Measurements from ENCODE around the gene SOX12. TPM values are rescaled to one million over a fixed set of nuclear protein-coding genes. Genes with fewer than 3 reads are reported as not detected.

SOX12 gene
- total and polyA plus RNA-seq, 4 experiments from 2014 or later = 0.08 to 5.0 (median 2.7) TPM

DNA sequence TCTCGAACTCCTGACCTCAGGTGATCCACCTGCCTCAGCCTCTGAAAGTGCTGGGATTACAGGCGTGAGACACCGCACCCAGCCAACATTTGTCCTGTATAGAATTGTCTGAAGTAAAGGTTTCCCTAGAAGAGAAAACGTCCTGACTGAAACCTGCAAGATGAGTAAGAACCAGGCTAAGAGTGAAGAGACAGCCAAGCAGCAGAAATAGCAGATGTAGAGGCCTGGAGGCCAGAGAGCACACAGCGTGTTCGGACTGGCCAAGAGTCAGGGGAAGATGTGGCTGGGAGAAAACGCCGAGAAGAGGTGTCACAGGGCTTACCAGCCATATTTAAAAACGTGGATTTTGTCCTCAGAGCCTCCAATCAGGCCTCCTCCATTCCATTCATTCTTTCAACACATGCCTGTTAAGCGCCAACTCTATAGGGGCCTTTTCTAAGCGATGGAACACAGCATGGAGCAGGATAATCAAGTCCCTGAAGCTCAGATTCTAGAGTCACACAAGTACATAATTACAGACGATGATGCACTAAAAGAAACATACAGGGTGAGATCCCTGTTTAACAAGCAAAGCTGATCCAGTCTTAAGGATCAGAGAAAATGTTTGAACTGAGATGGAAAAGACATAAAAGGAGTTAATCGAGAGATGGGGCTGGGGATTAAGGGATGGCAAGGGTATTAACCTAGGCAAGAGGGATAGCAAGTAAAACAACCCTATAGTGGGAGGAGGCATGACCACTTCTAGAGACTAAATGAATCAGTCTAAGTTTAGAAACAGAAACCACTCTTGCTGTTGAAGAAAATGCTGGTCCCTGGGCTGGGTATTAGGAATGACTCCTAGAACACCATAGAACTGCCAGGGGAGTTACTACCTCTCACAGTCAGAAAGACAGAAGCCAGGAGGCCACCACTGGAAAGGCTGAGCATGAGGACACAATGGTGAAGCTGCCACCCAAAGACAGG, 23.2 kb upstream of the SOX12 start:
- ChIA-PET CTCF (ENCODE audit: partially characterized antibody) (no interaction called here), POLR2A (ENCODE audit: partially characterized antibody) (interaction anchor here (0.8 to 1.4 kb wide), 3 partner anchors 12 to 23 kb away, joined by 3 to 4 read pairs (median 3); partner anchors contain the start of gene SOX12)
- Mint-ChIP-seq H3K4me3 (no peak overlapping the region), H3K27me3 (no peaks in the 10 kb centered on the region), H3K4me1 (peaks cover 19 to 38% (median 24%) of the 10 kb centered on the region in 4 donors), H3K9me3 (peaks cover 0 to 3% (median 0%) of the 10 kb centered on the region in 8 donors), H3K27ac (peak overlapping the region in 2 of 7 donors; percentile 25 to 57), H3K36me3 (peaks cover 3 to 22% of the 10 kb centered on the region in 2 donors)
- DNase-seq = no peak
- Histone ChIP-seq H3K27ac (ENCODE audit: low read depth, low read length) (no peak overlapping the region), H3K27me3 (ENCODE audit: insufficient read depth, low read length) (no peaks in the 10 kb centered on the region), H3K36me3 (ENCODE audit: insufficient read depth, low read length) (no peaks in the 10 kb centered on the region), H3K9me3 (ENCODE audit: control insufficient read depth in 1 of 2, low read length in 2 of 2) (no peaks in the 10 kb centered on the region), H3K4me3 (ENCODE audit: low read length in 2 of 2) (no peak overlapping the region), H3K4me1 (ENCODE audit: insufficient read depth, low read length) (peaks cover 28% of the 10 kb centered on the region)
- intact Hi-C loops (cut with micrococcal nuclease) = no loop called here

DNA sequence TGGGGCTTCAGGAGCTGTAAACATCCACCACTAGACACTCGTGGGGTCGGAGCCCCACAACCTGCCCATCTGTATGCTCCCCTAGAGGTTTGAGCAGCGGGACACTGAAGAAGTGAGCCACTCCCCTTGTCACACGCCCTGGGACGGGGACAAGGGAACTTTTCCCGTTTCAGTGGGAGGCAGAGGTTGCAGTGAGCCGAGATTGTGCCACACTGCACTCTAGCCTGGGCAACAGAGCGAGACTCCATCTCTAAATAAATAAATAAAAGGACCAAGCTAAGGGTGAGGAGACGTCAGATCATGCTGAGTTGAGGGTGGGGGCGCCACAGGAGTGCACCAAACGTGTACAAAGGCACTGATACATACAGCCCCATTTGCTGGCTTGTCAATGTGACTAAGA, 19.6 kb upstream of the SOX12 start:
- Mint-ChIP-seq H3K27me3 (no peaks in the 10 kb centered on the region), H3K9me3 (peaks cover 0 to 3% (median 0%) of the 10 kb centered on the region in 8 donors), H3K36me3 (peaks cover 0 to 4% of the 10 kb centered on the region in 2 donors), H3K27ac (peak overlapping the region in 1 of 7 donors; percentile 29), H3K4me1 (peaks cover 8 to 18% (median 10%) of the 10 kb centered on the region in 4 donors), H3K4me3 (no peak overlapping the region)
- intact Hi-C loops (cut with micrococcal nuclease) = no loop called here
- Histone ChIP-seq H3K4me1 (ENCODE audit: insufficient read depth, low read length) (peaks cover 17% of the 10 kb centered on the region), H3K27me3 (ENCODE audit: insufficient read depth, low read length) (no peaks in the 10 kb centered on the region), H3K36me3 (ENCODE audit: insufficient read depth, low read length) (no peaks in the 10 kb centered on the region), H3K9me3 (ENCODE audit: control insufficient read depth in 1 of 2, low read length in 2 of 2) (no peaks in the 10 kb centered on the region), H3K4me3 (ENCODE audit: low read length in 2 of 2) (no peak overlapping the region), H3K27ac (ENCODE audit: low read depth, low read length) (no peak overlapping the region)
- no peak for DNase-seq
- CTCF ChIA-PET (ENCODE audit: partially characterized antibody) = no interaction called here
- POLR2A ChIA-PET (ENCODE audit: partially characterized antibody) = interaction anchor here (1.6 kb wide), 1 partner anchor 9 kb away, joined by 4 read pairs; the partner anchor contains the start of gene ZCCHC3

DNA sequence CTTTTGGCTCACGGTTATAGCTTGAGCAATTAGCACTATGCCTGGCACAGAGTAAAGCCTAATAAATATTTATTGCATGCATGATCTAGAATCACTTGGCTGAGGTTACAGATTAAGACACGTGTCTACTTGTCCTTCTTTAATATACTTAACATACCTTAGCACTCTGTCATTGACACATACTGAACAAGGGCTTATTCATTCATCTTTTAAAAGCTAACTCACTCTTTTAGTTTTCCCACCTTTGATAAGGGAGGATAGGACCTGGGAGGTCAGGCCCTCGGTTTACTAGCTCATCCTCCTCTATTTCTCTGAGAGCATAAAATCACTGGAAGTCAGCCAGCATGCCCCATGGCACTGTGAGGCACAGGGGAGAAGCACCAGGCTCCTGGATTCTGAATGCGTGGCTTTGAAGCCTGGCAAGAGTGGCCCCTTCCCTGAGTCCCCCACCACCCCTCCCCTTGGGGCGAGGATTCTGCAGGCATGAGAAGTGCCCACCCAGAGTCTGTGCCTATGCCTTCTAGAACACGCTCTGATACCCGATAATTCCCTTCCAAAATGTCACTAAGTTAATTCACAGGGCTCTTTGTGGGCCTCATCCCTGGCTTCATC, 16.8 kb upstream of the SOX12 start:
- peak overlapping the region in 1 of 7 donors; percentile 9 for H3K27ac Mint-ChIP-seq
- H3K27me3 Mint-ChIP-seq = peaks cover 0 to 1% of the 10 kb centered on the region in 2 donors
- H3K9me3 Mint-ChIP-seq = peaks cover 0 to 3% (median 0%) of the 10 kb centered on the region in 8 donors
- Histone ChIP-seq H3K27me3 (ENCODE audit: insufficient read depth, low read length) (no peaks in the 10 kb centered on the region), H3K36me3 (ENCODE audit: insufficient read depth, low read length) (no peaks in the 10 kb centered on the region), H3K27ac (ENCODE audit: low read depth, low read length) (no peak overlapping the region), H3K9me3 (ENCODE audit: control insufficient read depth in 1 of 2, low read length in 2 of 2) (no peaks in the 10 kb centered on the region), H3K4me3 (ENCODE audit: low read length in 2 of 2) (no peak overlapping the region), H3K4me1 (ENCODE audit: insufficient read depth, low read length) (peaks cover 12% of the 10 kb centered on the region)
- POLR2A ChIA-PET (ENCODE audit: partially characterized antibody) = interaction anchor here (2.6 kb wide), 1 partner anchor 11 kb away, joined by 11 read pairs; the partner anchor contains the start of gene ZCCHC3
- intact Hi-C loops (cut with micrococcal nuclease) = no loop called here
- H3K4me3 Mint-ChIP-seq = no peak overlapping the region
- H3K36me3 Mint-ChIP-seq = no peaks in the 10 kb centered on the region
- peaks cover 10 to 12% (median 10%) of the 10 kb centered on the region in 4 donors for H3K4me1 Mint-ChIP-seq
- CTCF ChIA-PET (ENCODE audit: partially characterized antibody) = interaction anchor here (3.9 kb wide), 1 partner anchor 22 kb away, joined by 12 read pairs; no protein-coding TSS in a partner anchor
- no peak for DNase-seq

DNA sequence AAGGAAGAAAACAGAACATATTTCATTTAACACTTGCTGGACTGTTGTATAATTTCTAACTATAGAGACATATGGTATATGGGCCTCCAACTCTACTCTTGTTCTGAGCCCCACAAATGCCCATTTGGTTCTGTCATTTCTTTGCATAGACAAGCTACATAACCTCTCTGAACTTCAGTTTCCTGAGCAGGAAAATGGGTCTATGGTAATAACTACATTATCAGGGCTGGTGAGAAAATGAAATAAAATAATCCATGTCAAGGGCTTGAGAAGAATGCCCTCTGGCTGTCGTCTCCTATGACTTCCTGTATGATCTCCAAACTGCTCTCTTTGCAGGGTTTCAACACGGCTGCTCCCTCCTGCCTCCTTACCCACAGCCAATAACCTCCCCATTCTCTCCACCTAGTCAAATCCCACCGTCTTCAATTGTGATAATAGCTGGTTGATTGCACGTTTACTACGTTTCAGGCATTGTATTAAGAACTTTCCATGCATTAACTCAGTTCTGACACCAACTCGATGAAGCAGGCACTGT, 16.0 kb upstream of the SOX12 start:
- no peaks in the 10 kb centered on the region for H3K27me3 ChIP-seq (ENCODE audit: insufficient read depth, low read length)
- intact Hi-C loops (cut with micrococcal nuclease) = no loop called here
- ChIA-PET CTCF (ENCODE audit: partially characterized antibody) (interaction anchor here (3.9 kb wide), 1 partner anchor 21 kb away, joined by 12 read pairs; no protein-coding TSS in a partner anchor), POLR2A (ENCODE audit: partially characterized antibody) (interaction anchor here (1.4 to 2.6 kb wide), 2 partner anchors 12 to 15 kb away, joined by 8 to 11 read pairs; partner anchors contain the start of genes SOX12 and ZCCHC3)
- H3K27me3 Mint-ChIP-seq = peaks cover 0 to 1% of the 10 kb centered on the region in 2 donors
- H3K9me3 Mint-ChIP-seq = peaks cover 0 to 3% (median 0%) of the 10 kb centered on the region in 8 donors
- no peak overlapping the region for H3K4me3 ChIP-seq (ENCODE audit: low read length in 2 of 2)
- no peaks in the 10 kb centered on the region for H3K36me3 Mint-ChIP-seq
- H3K4me3 Mint-ChIP-seq = peak overlapping the region in 6 of 8 donors; percentile 1 to 57 (median 16)
- peaks cover 12% of the 10 kb centered on the region for H3K4me1 ChIP-seq (ENCODE audit: insufficient read depth, low read length)
- H3K36me3 ChIP-seq (ENCODE audit: insufficient read depth, low read length) = no peaks in the 10 kb centered on the region
- no peak overlapping the region for H3K27ac ChIP-seq (ENCODE audit: low read depth, low read length)
- no peaks in the 10 kb centered on the region for H3K9me3 ChIP-seq (ENCODE audit: control insufficient read depth in 1 of 2, low read length in 2 of 2)
- peaks cover 10 to 12% (median 10%) of the 10 kb centered on the region in 4 donors for H3K4me1 Mint-ChIP-seq
- H3K27ac Mint-ChIP-seq = peak overlapping the region in 5 of 7 donors; percentile 1 to 80 (median 5)
- no peak for DNase-seq

DNA sequence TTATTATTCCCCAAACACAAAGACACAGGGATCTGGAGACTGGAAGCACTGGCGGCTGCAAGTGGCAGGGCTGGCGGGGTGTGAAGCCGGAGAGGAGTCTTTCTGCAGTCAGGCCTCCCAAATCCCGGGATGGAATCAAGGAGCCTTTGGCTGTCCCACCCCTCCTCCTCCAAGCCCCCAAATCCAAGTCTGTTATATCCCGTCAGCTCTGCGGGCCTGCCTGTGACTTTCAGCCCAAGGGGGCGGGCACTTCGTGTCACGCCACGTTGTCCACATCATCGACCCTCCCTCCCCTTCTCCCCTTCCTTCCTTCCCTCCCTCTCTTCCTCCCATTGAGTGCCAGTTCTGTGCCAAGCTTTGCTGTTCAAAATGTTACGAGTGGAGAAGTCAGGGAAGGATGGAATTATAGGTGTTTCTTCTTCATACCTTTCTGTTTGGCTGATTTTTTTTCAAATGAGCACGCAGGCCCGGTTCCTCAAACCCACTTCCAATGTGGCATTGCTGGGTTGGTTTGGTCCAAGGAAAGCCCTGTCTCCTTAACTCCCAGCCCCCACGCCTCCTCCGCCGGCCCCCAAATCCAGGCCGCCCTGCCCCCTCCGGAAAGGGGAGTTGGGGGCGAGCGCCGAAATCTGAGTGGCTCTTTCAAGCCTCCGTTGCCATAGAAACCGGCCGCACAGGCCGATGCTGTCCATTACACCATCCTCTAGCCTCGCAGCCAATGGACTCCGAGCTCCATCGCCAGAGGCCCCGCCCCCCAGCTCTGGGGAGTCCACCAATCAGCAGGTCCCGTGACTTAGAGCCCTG, 15.3 kb upstream of the SOX12 start:
- intact Hi-C loops (cut with micrococcal nuclease) = no loop called here
- Histone ChIP-seq H3K4me3 (ENCODE audit: low read length in 2 of 2) (no peak overlapping the region), H3K27me3 (ENCODE audit: insufficient read depth, low read length) (no peaks in the 10 kb centered on the region), H3K27ac (ENCODE audit: low read depth, low read length) (no peak overlapping the region), H3K4me1 (ENCODE audit: insufficient read depth, low read length) (peaks cover 12% of the 10 kb centered on the region), H3K9me3 (ENCODE audit: control insufficient read depth in 1 of 2, low read length in 2 of 2) (no peaks in the 10 kb centered on the region), H3K36me3 (ENCODE audit: insufficient read depth, low read length) (no peaks in the 10 kb centered on the region)
- H3K9me3 Mint-ChIP-seq = peaks cover 0 to 3% (median 0%) of the 10 kb centered on the region in 8 donors
- ChIA-PET CTCF (ENCODE audit: partially characterized antibody) (interaction anchor here (3.9 kb wide), 1 partner anchor 21 kb away, joined by 12 read pairs; no protein-coding TSS in a partner anchor), POLR2A (ENCODE audit: partially characterized antibody) (interaction anchor here (1.4 to 2.6 kb wide), 2 partner anchors 12 to 14 kb away, joined by 8 to 11 read pairs; partner anchors contain the start of genes SOX12 and ZCCHC3)
- DNase-seq = peak; percentile 56 to 74 (median 59)
- peaks cover 0 to 1% of the 10 kb centered on the region in 2 donors for H3K27me3 Mint-ChIP-seq
- H3K36me3 Mint-ChIP-seq = no peaks in the 10 kb centered on the region
- H3K4me3 Mint-ChIP-seq = peak overlapping the region; percentile 49 to 78 (median 68)
- peaks cover 10 to 12% (median 10%) of the 10 kb centered on the region in 4 donors for H3K4me1 Mint-ChIP-seq
- H3K27ac Mint-ChIP-seq = peak overlapping the region in 5 of 7 donors; percentile 36 to 80 (median 49)

DNA sequence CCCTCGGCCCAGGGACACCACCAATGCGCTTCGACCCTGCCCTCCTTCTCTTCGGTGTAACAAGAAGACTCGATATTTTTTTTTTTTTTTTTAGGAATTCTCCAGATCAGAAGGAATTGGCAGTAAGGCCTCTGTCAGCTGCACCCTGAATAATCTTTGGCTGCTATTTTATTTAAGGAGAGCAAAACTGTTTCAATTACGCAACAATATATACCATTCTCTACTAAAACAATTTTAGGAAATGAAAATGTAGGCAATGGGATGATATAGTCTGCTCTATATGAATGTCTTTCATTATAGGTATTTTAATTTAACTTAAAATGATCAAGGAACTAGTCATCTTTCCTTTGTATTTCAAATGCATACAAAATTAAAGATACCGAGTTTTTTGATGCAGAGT, 14.7 kb upstream of the SOX12 start:
- ChIA-PET CTCF (ENCODE audit: partially characterized antibody) (interaction anchor here (3.9 kb wide), 1 partner anchor 20 kb away, joined by 12 read pairs; no protein-coding TSS in a partner anchor), POLR2A (ENCODE audit: partially characterized antibody) (interaction anchor here (1.4 to 2.6 kb wide), 2 partner anchors 13 to 14 kb away, joined by 8 to 11 read pairs; partner anchors contain the start of genes SOX12 and ZCCHC3)
- H3K27ac ChIP-seq (ENCODE audit: low read depth, low read length) = no peak overlapping the region
- no peaks in the 10 kb centered on the region for H3K36me3 ChIP-seq (ENCODE audit: insufficient read depth, low read length)
- intact Hi-C loops (cut with micrococcal nuclease) = no loop called here
- peak overlapping the region in 7 of 8 donors; percentile 56 to 78 (median 68) for H3K4me3 Mint-ChIP-seq
- no peaks in the 10 kb centered on the region for H3K9me3 ChIP-seq (ENCODE audit: control insufficient read depth in 1 of 2, low read length in 2 of 2)
- peaks cover 0 to 1% of the 10 kb centered on the region in 2 donors for H3K27me3 Mint-ChIP-seq
- H3K27me3 ChIP-seq (ENCODE audit: insufficient read depth, low read length) = no peaks in the 10 kb centered on the region
- peaks cover 12% of the 10 kb centered on the region for H3K4me1 ChIP-seq (ENCODE audit: insufficient read depth, low read length)
- H3K9me3 Mint-ChIP-seq = peaks cover 0 to 3% (median 0%) of the 10 kb centered on the region in 8 donors
- H3K27ac Mint-ChIP-seq = peak overlapping the region in 3 of 7 donors; percentile 44 to 80 (median 49)
- no peaks in the 10 kb centered on the region for H3K36me3 Mint-ChIP-seq
- peaks cover 10 to 12% (median 10%) of the 10 kb centered on the region in 4 donors for H3K4me1 Mint-ChIP-seq
- DNase-seq = no peak
- no peak overlapping the region for H3K4me3 ChIP-seq (ENCODE audit: low read length in 2 of 2)

All from CD4-positive, alpha-beta memory T cell (primary cell).